Germinal center (tissue), 1 donor: ENCODE data around the gene B4GALT2.
A peak's percentile ranks its signal among the peaks of the same experiment; 100 is the strongest.

Experiments used
- DNase-seq: peaks from one replicate; pipeline ENCODE4 v3.0.0; 2012; ENCODE audit warnings: mixed read lengths, low spot score

The B4GALT2 gene

GRCh38 chr1:43946236-43947060, 32.6 kb upstream of the B4GALT2 start, which contains the start of gene IPO13:
TSS of gene IPO13 (plus strand) at chr1:43946950. CDS start at chr1:43947601, 651 bp downstream.
- peak; percentile 97 for DNase-seq

- peak; percentile 53 for DNase-seq
These were observed 31.7 kb upstream of the B4GALT2 start for GRCh38 chr1:43947061-43947873.

GRCh38 chr1:43947874-43948437, 31.1 kb upstream of the B4GALT2 start:
- DNase-seq, result no peak

- DNase-seq, result no peak
These were observed 29.3 kb upstream of the B4GALT2 start for GRCh38 chr1:43949678-43950077.

- DNase-seq, result no peak
These were observed 27.7 kb upstream of the B4GALT2 start for GRCh38 chr1:43951021-43951985.

- DNase-seq, result no peak
These were observed 26.2 kb upstream of the B4GALT2 start for GRCh38 chr1:43952731-43953346.

- no peak for DNase-seq
These were observed 25.6 kb upstream of the B4GALT2 start for GRCh38 chr1:43953361-43953760.

- DNase-seq, result no peak
These were observed 25.0 kb upstream of the B4GALT2 start for GRCh38 chr1:43954036-43954435.

GRCh38 chr1:43956234-43956633, 22.8 kb upstream of the B4GALT2 start:
- no peak for DNase-seq

GRCh38 chr1:43957407-43958040, 21.5 kb upstream of the B4GALT2 start:
- no peak for DNase-seq

GRCh38 chr1:43958351-43959255, 20.4 kb upstream of the B4GALT2 start:
- DNase-seq, result no peak

GRCh38 chr1:43960798-43961197, 18.2 kb upstream of the B4GALT2 start:
- DNase-seq, result no peak

GRCh38 chr1:43961692-43962091, 17.3 kb upstream of the B4GALT2 start:
- no peak for DNase-seq

- DNase-seq, result no peak
These were observed 16.7 kb upstream of the B4GALT2 start for GRCh38 chr1:43962324-43962723.

- DNase-seq, result no peak
These were observed 16.0 kb upstream of the B4GALT2 start for GRCh38 chr1:43963006-43963405.

- no peak for DNase-seq
These were observed 15.1 kb upstream of the B4GALT2 start for GRCh38 chr1:43963890-43964289.

GRCh38 chr1:43965316-43965715, 13.7 kb upstream of the B4GALT2 start:
- no peak for DNase-seq

- no peak for DNase-seq
These were observed 10.6 kb upstream of the B4GALT2 start for GRCh38 chr1:43968348-43968948.

- DNase-seq, result no peak
These were observed 9.6 kb upstream of the B4GALT2 start for GRCh38 chr1:43969416-43969745.
